H1 (cell line): ENCODE measurements around the gene GPBP1. TPM values are rescaled to one million over a fixed set of nuclear protein-coding genes. Genes with fewer than 3 reads are reported as not detected.

Experiments
- FOSL1 ChIP-seq: IDR thresholded peaks from 2 replicates; pipeline ENCODE4 v1.6.1; 2011; ENCODE audit warnings: mild to moderate bottlenecking, low read depth, low read length, moderate library complexity; ENCODE audit not compliant: insufficient read depth
- JUN ChIP-seq: IDR thresholded peaks from 2 replicates; pipeline ENCODE4 v1.6.1; 2011; ENCODE audit warnings: low read depth, mild to moderate bottlenecking, improper control_type of control experiment, low read length
- KDM1A ChIP-seq: fragments of 200-600, 300-600 bp; sonication (generic); IDR thresholded peaks from 2 replicates; pipeline ENCODE4 v1.7.1; 2016; ENCODE audit warnings: mild to moderate bottlenecking, low read length, borderline replicate concordance
- RAD21 ChIP-seq, 2 experiments: IDR thresholded peaks in 1 of 2; conservative IDR thresholded peaks in 1 of 2; 2 replicates each; pipeline ENCODE4 v1.6.1; 2011; ENCODE audit warnings: low read depth in 2 of 2, low read length in 2 of 2, improper control_type of control experiment in 1 of 2, inconsistent platforms in 1 of 2, mild to moderate bottlenecking in 1 of 2, moderate library complexity in 1 of 2
- RBBP5 ChIP-seq: IDR thresholded peaks from 2 replicates; pipeline ENCODE4 v1.7.1; 2012; ENCODE audit warnings: low read depth, mild to moderate bottlenecking, inconsistent platforms, low read length, moderate library complexity, borderline replicate concordance
- TCF12 ChIP-seq: IDR thresholded peaks from 2 replicates; pipeline ENCODE4 v1.6.1; 2011; ENCODE audit warnings: low read depth, mild to moderate bottlenecking, low read length
- polyA plus RNA-seq, 7 experiments: library from polyadenylated mRNA; depleted of rRNA in 3 of 7; stranded (reverse) in 5 of 7; unstranded in 2 of 7; fragments of >200 nt in 5 of 7; fragments of 200-250 nt in 2 of 7; gene quantifications; 1 replicate in 5 of 7; 2 replicates in 1 of 7; 4 replicates in 1 of 7; pipeline versions ENCODE4 v1.2.1 to v1.2.3, GENCODE V29; 2011 to 2013; ENCODE audit warnings: missing spikeins in 2 of 7, mixed read lengths in 2 of 7
- total RNA-seq: library from RNA; stranded (reverse); fragmentation: NEBNext Ultra II Directional; extraction: Animal tissue kit (Norgen Biotek cat#: 25700); gene quantifications from 2 replicates; pipeline ENCODE4 v1.2.1, GENCODE V29; 2021

Gene GPBP1
- total and polyA plus RNA-seq, 2 of the 8 experiments (the other 6 are each of a cell fraction or from before 2014, with no cell fraction given): 29.2 to 108 TPM

GRCh38 chr5:57166276-57166675 lies 7.6 kb upstream of the GPBP1 start (continued):
- TF ChIP-seq RAD21 (IDR thresholded peaks at IDR 0.05 in 1 of 2, conservative IDR thresholded peaks at IDR 0.05 in 1 of 2; ENCODE audit: low read depth in 2 of 2, low read length in 2 of 2) (no peak), TCF12 (no peak), KDM1A (no peak), JUN (no peak), RBBP5 (no peak), FOSL1 (no peak)
- TF ChIP-seq, all 59 proteins: peak for 0
